Neuronal stem cell (in vitro differentiated cells): ENCODE results near the gene TMBIM6.

Experiments used
- DNase-seq: peaks from one replicate; pipeline ENCODE4 v3.0.0-alpha.2; 2013; ENCODE audit warnings: low spot score
- H2AFZ ChIP-seq: one replicate; pipeline ENCODE4 v1.6.1; 2013; ENCODE audit warnings: mild to moderate bottlenecking, low read length, inconsistent platforms
- H2AK5ac ChIP-seq: 2 replicates; pipeline ENCODE4 v1.6.1; 2013; ENCODE audit warnings: low read depth, mild to moderate bottlenecking, inconsistent platforms, low read length, moderate library complexity, mixed read lengths
- H2BK120ac ChIP-seq: 2 replicates; pipeline ENCODE4 v1.6.1; 2013; ENCODE audit warnings: low read depth, mild to moderate bottlenecking, inconsistent platforms, low read length, moderate library complexity, mixed read lengths
- H2BK12ac ChIP-seq: one replicate; pipeline ENCODE4 v1.6.1; 2013; ENCODE audit warnings: low read length, inconsistent platforms
- H2BK15ac ChIP-seq: 2 replicates; pipeline ENCODE4 v1.6.1; 2013; ENCODE audit warnings: mild to moderate bottlenecking, low read length, inconsistent platforms, mixed read lengths
- H2BK5ac ChIP-seq: one replicate; pipeline ENCODE4 v1.6.1; 2013; ENCODE audit warnings: inconsistent platforms, mild to moderate bottlenecking, low read length, moderate library complexity
- H3K14ac ChIP-seq: one replicate; pipeline ENCODE4 v1.6.1; 2013; ENCODE audit warnings: low read length, inconsistent platforms
- H3K18ac ChIP-seq: 2 replicates; pipeline ENCODE4 v1.6.1; 2013; ENCODE audit warnings: low read length, inconsistent platforms
- H3K23ac ChIP-seq: 2 replicates; pipeline ENCODE4 v1.6.1; 2013; ENCODE audit warnings: low read depth, mild to moderate bottlenecking, mixed read lengths, low read length, inconsistent platforms; ENCODE audit not compliant: poor library complexity
- H3K27ac ChIP-seq: replicated peaks from 3 replicates; pipeline ENCODE4 v1.5.1; 2013; ENCODE audit warnings: low read length, inconsistent platforms
- H3K27me3 ChIP-seq, 3 experiments: 2 replicates each; pipeline ENCODE4 v1.6.1; 2013; ENCODE audit warnings: low read length in 3 of 3, mild to moderate bottlenecking in 2 of 3, inconsistent platforms in 1 of 3, low read depth in 1 of 3, mixed read lengths in 1 of 3, moderate library complexity in 1 of 3; ENCODE audit not compliant: control insufficient read depth in 3 of 3, insufficient read depth in 3 of 3
- H3K36me3 ChIP-seq, 2 donors: replicated peaks in 1 of 2; 2 replicates each; pipeline ENCODE4 v1.6.1; 2013; ENCODE audit warnings: low read length in 2 of 2; ENCODE audit not compliant: control insufficient read depth in 2 of 2, insufficient read depth in 2 of 2
- H3K4ac ChIP-seq: 2 replicates; pipeline ENCODE4 v1.6.1; 2013; ENCODE audit warnings: inconsistent platforms, mild to moderate bottlenecking, low read length, moderate library complexity
- H3K4me1 ChIP-seq, 2 donors: 1 replicate in 1 of 2; 2 replicates in 1 of 2; pipeline ENCODE4 v1.6.1; 2013; ENCODE audit warnings: low read length in 2 of 2, low read depth in 1 of 2; ENCODE audit not compliant: control insufficient read depth in 2 of 2, insufficient read depth in 1 of 2
- H3K4me2 ChIP-seq: one replicate; pipeline ENCODE4 v1.6.1; 2013; ENCODE audit warnings: mild to moderate bottlenecking, low read length, inconsistent platforms; ENCODE audit not compliant: insufficient read depth, poor library complexity, severe bottlenecking
- H3K4me3 ChIP-seq, 2 donors: 2 replicates each; pipeline ENCODE4 v1.5.1; 2013; ENCODE audit warnings: low read length in 2 of 2, mild to moderate bottlenecking in 2 of 2, inconsistent platforms in 1 of 2, moderate library complexity in 1 of 2
- H3K79me1 ChIP-seq: one replicate; pipeline ENCODE4 v1.6.1; 2013; ENCODE audit warnings: low read depth, mild to moderate bottlenecking, inconsistent platforms, low read length, moderate library complexity
- H3K9ac ChIP-seq: one replicate; pipeline ENCODE4 v1.6.1; 2013; ENCODE audit warnings: mild to moderate bottlenecking, low read depth, low read length, inconsistent platforms; ENCODE audit not compliant: poor library complexity
- H3K9me3 ChIP-seq, 2 donors: replicated peaks in 1 of 2; 2 replicates each; pipeline versions ENCODE3 to v1.6.1; 2013; ENCODE audit warnings: low read length in 2 of 2, mild to moderate bottlenecking in 2 of 2, inconsistent platforms in 1 of 2, low read depth in 1 of 2, mixed read lengths in 1 of 2, moderate library complexity in 1 of 2; ENCODE audit not compliant: control insufficient read depth in 2 of 2, insufficient read depth in 1 of 2
- H4K8ac ChIP-seq: one replicate; pipeline ENCODE4 v1.6.1; 2013; ENCODE audit warnings: low read depth, mild to moderate bottlenecking, inconsistent platforms, low read length, moderate library complexity
- H4K91ac ChIP-seq: one replicate; pipeline ENCODE4 v1.6.1; 2013; ENCODE audit warnings: low read length, low read depth, mild to moderate bottlenecking, inconsistent platforms; ENCODE audit not compliant: poor library complexity
- WGBS, 2 donors: extraction: QIAGEN DNeasy Blood & Tissue Kit; methylation state at CpG; one replicate each; pipeline ENCODE4 v1.1.7; 2013; ENCODE audit warnings: missing lambda C conversion rate in 2 of 2, mixed read lengths in 1 of 2; ENCODE audit not compliant: insufficient read length in 2 of 2, insufficient replicate concordance in 1 of 2; ENCODE audit errors: extremely low coverage in 2 of 2; 5-methylcytosine and 5-hydroxymethylcytosine counted together

TMBIM6 gene

GRCh38 chr12:49744363-49744885 is 3.1 kb downstream of the TMBIM6 start:
- Histone ChIP-seq H3K4ac (no peak overlapping the region), H3K27me3 (no peaks in the 10 kb centered on the region), H2BK5ac (no peak overlapping the region), H3K18ac (no peak overlapping the region), H3K23ac (no peak overlapping the region), H3K36me3 (peaks cover 0 to 63% of the 10 kb centered on the region in 2 donors), H3K4me3 (no peak overlapping the region), H2AK5ac (no peak overlapping the region), H3K9ac (no peak overlapping the region), H3K79me1 (peaks cover 5% of the 10 kb centered on the region), H4K8ac (no peak overlapping the region), H2AFZ (no peak overlapping the region), H3K27ac (no peak overlapping the region), H3K4me2 (no peak overlapping the region), H4K91ac (no peak overlapping the region), H2BK120ac (no peak overlapping the region), H2BK15ac (no peak overlapping the region), H2BK12ac (no peak overlapping the region), H3K9me3 (no peaks in the 10 kb centered on the region), H3K4me1 (peaks cover 2 to 16% of the 10 kb centered on the region in 2 donors), H3K14ac (no peak overlapping the region)
- WGBS, 2 donors: no CpG with 5 or more reads among the region's 3 CpGs
- no peak for DNase-seq

- Histone ChIP-seq H3K4me3 (no peak overlapping the region), H3K79me1 (peaks cover 2% of the 10 kb centered on the region), H3K4me2 (no peak overlapping the region), H2BK120ac (no peak overlapping the region), H2BK15ac (no peak overlapping the region), H2BK12ac (no peak overlapping the region), H3K4me1 (peaks cover 2 to 5% of the 10 kb centered on the region in 2 donors), H4K8ac (no peak overlapping the region), H4K91ac (no peak overlapping the region), H3K27ac (no peak overlapping the region), H3K9ac (no peak overlapping the region), H3K23ac (no peak overlapping the region), H3K27me3 (no peaks in the 10 kb centered on the region), H2AFZ (no peak overlapping the region), H3K9me3 (no peaks in the 10 kb centered on the region), H2AK5ac (no peak overlapping the region), H3K18ac (no peak overlapping the region), H2BK5ac (no peak overlapping the region), H3K4ac (no peak overlapping the region), H3K14ac (no peak overlapping the region), H3K36me3 (peaks cover 4 to 87% of the 10 kb centered on the region in 2 donors)
- no CpG with 5 or more reads among the region's 1 CpG for WGBS, 2 donors
- DNase-seq: no peak
Measured at GRCh38 chr12:49748306-49748705, 6.9 kb downstream of the TMBIM6 start.

DNA sequence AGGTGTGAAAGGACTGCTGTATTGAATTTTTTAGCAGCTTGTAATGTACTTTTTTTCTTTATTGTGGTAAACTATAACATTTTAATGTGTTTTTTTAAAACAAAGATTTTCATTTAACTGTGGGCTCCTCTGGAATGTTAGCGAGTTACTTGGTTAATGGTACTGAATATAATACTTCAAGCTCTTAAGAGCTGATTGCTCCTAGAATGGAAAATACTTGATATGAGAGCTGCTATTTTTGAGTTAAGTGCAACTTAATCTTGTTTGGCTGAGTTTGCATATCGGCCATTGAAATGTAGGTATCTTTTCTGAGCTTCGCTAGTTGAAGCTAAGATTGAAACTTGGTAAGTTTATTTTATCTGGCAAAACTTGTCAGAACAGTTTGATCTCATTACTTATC is 7.4 kb downstream of the TMBIM6 start:
- no peak overlapping the region for H3K4me2 ChIP-seq
- no peak overlapping the region for H3K4ac ChIP-seq
- H2AK5ac ChIP-seq: no peak overlapping the region
- DNase-seq: no peak
- H3K36me3 ChIP-seq: peaks cover 7 to 87% of the 10 kb centered on the region in 2 donors
- H2BK5ac ChIP-seq: no peak overlapping the region
- H3K4me1 ChIP-seq: peaks cover 0 to 2% of the 10 kb centered on the region in 2 donors
- H4K8ac ChIP-seq: no peak overlapping the region
- no CpG with 5 or more reads among the region's 3 CpGs for WGBS, 2 donors
- H2BK12ac ChIP-seq: no peak overlapping the region
- H3K14ac ChIP-seq: no peak overlapping the region
- H3K23ac ChIP-seq: no peak overlapping the region
- H2BK120ac ChIP-seq: no peak overlapping the region
- H3K9me3 ChIP-seq: no peaks in the 10 kb centered on the region
- no peak overlapping the region for H3K18ac ChIP-seq
- peaks cover 2% of the 10 kb centered on the region for H3K79me1 ChIP-seq
- no peak overlapping the region for H2AFZ ChIP-seq
- H4K91ac ChIP-seq: no peak overlapping the region
- H3K27ac ChIP-seq: no peak overlapping the region
- H3K27me3 ChIP-seq: no peaks in the 10 kb centered on the region
- no peak overlapping the region for H3K4me3 ChIP-seq
- no peak overlapping the region for H3K9ac ChIP-seq
- H2BK15ac ChIP-seq: no peak overlapping the region

DNA sequence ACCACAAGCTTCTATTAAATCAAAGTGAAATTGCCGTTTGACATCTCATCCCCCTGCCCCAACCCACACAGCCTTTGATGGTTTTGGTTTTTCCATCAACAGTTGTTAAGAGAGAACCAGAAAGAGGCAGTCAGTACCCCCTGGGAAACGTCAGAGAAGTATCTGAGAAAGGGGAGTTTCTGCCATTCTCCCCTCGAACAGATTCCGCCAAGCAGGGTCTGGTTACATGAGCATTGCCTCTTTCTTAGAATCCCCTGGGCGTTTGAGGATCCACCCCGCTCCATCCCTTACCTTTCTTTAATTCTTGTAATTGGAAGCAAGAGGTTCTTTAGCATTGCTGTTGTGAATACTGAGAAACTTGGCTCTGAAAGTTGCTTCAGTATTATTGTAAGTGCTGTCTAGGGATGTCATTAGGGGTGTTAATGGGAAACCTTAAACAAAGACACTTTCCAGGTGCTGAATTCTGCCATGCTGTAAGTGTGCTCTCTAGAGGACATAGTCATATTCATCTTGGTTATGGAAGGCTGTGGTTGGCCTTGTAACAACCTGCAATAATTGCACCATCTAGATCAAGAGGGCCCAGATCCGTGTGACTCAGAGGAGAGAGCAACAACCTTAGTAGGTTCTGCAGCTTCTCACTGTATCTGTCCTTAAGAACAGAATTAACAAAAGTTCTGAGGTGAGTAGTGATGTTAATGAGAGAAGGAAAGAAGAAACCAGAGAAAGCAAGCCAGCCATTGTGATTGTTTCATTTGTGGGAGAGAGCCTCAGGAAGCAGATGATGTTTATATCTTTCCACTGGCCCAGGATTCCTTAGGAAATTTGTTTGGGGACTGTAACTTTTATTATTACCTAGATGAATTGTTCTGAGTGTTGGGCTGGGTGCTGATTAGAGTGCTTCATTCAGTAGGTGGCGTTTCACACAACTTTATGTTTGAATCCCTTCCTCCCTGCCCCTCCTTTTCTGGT is 9.0 kb downstream of the TMBIM6 start:
- no peak overlapping the region for H3K4me2 ChIP-seq
- no peak overlapping the region for H3K4ac ChIP-seq
- H2BK15ac ChIP-seq: no peak overlapping the region
- H3K9me3 ChIP-seq: no peaks in the 10 kb centered on the region
- no peak overlapping the region for H2AK5ac ChIP-seq
- H3K27ac ChIP-seq: no peak overlapping the region
- no peak overlapping the region for H2AFZ ChIP-seq
- no peak overlapping the region for H2BK5ac ChIP-seq
- no peak overlapping the region for H4K8ac ChIP-seq
- H4K91ac ChIP-seq: no peak overlapping the region
- H3K18ac ChIP-seq: no peak overlapping the region
- no peaks in the 10 kb centered on the region for H3K27me3 ChIP-seq
- H3K4me1 ChIP-seq: peaks cover 0 to 2% of the 10 kb centered on the region in 2 donors
- no peak overlapping the region for H3K14ac ChIP-seq
- peaks cover 2% of the 10 kb centered on the region for H3K79me1 ChIP-seq
- no CpG with 5 or more reads among the region's 8 CpGs for WGBS, 2 donors
- H2BK120ac ChIP-seq: no peak overlapping the region
- H2BK12ac ChIP-seq: no peak overlapping the region
- no peak overlapping the region for H3K23ac ChIP-seq
- DNase-seq: no peak
- H3K9ac ChIP-seq: no peak overlapping the region
- peaks cover 14 to 88% of the 10 kb centered on the region in 2 donors for H3K36me3 ChIP-seq
- H3K4me3 ChIP-seq: no peak overlapping the region
